Upper lobe of left lung (tissue), 4 donors: ENCODE measurements around the gene ZNF599.

Source experiments
- CTCF ChIP-seq, 6 experiments: fragments of 450-650 bp in 4 of 6; fragments of 200-600 bp in 2 of 6; sonication (generic) in 2 of 6; IDR thresholded peaks; one replicate each; pipeline ENCODE4 v1.5.1; 2016 to 2019; ENCODE audit warnings: antibody characterized with exemption in 6 of 6
- POLR2A ChIP-seq, 4 donors: fragments of 450-650 bp; IDR thresholded peaks; one replicate each; pipeline ENCODE4 v1.5.1; 2016 to 2017; ENCODE audit warnings: antibody characterized with exemption in 4 of 4, mild to moderate bottlenecking in 2 of 4

GRCh38 chr19:34816708-34817107 lies 43.7 kb upstream of the ZNF599 start:
- TF ChIP-seq POLR2A (IDR thresholded peaks at IDR 0.05) = no peak
- no peak for TF ChIP-seq CTCF (IDR thresholded peaks at IDR 0.05)
